Gastrocnemius medialis (tissue), 4 donors: ENCODE results near the gene SBSN. TPM values are rescaled to one million over a fixed set of nuclear protein-coding genes. Genes with fewer than 3 reads are reported as not detected.

ENCODE experiments used
- ATAC-seq, 2 donors: fragments of 150-250 bp; one replicate each; pipeline ENCODE4 v1.9.1; 2016
- DNase-seq, 2 donors: peaks; one replicate each; pipeline ENCODE4 v3.0.0-alpha.2; 2019
- H3K27ac ChIP-seq, 4 donors: fragments of 200-600 bp; sonication (generic); 1 replicate in 1 of 4; 2 replicates in 3 of 4; pipeline ENCODE4 v1.5.1; 2016 to 2018; ENCODE audit warnings: mild to moderate bottlenecking in 2 of 4, moderate library complexity in 1 of 4
- H3K27me3 ChIP-seq, 3 donors: fragments of 200-600 bp; sonication (generic) in 2 of 3; 1 replicate in 1 of 3; 2 replicates in 2 of 3; pipeline versions ENCODE4 v1.5.1 to v1.6.0; 2016 to 2019; ENCODE audit warnings: mild to moderate bottlenecking in 1 of 3, moderate library complexity in 1 of 3
- H3K36me3 ChIP-seq, 2 donors: fragments of 200-600 bp; sonication (generic) in 1 of 2; one replicate each; pipeline ENCODE4 v1.5.1; 2017 to 2018
- H3K4me1 ChIP-seq, 2 donors: fragments of 200-600 bp; sonication (generic) in 1 of 2; one replicate each; pipeline ENCODE4 v1.5.1; 2016 to 2017; ENCODE audit warnings: mild to moderate bottlenecking in 2 of 2
- H3K4me3 ChIP-seq, 4 donors: fragments of 200-600 bp; sonication (generic) in 3 of 4; 1 replicate in 1 of 4; 2 replicates in 3 of 4; pipeline ENCODE4 v1.5.1; 2016 to 2019; ENCODE audit warnings: mild to moderate bottlenecking in 2 of 4
- H3K9me3 ChIP-seq, 3 donors: fragments of 200-600 bp; sonication (generic) in 2 of 3; 1 replicate in 1 of 3; 2 replicates in 2 of 3; pipeline ENCODE4 v1.5.1; 2016 to 2019
- CTCF ChIP-seq, 5 experiments: fragments of 450-650 bp in 3 of 5; fragments of 200-600 bp in 2 of 5; sonication (generic) in 2 of 5; IDR thresholded peaks in 4 of 5; conservative IDR thresholded peaks in 1 of 5; 1 replicate in 4 of 5; 2 replicates in 1 of 5; pipeline ENCODE4 v1.5.1; 2016 to 2019; ENCODE audit warnings: antibody characterized with exemption in 5 of 5, mild to moderate bottlenecking in 3 of 5, moderate library complexity in 3 of 5
- POLR2A ChIP-seq, 2 donors: fragments of 450-650 bp; IDR thresholded peaks; one replicate each; pipeline ENCODE4 v1.6.1; 2017; ENCODE audit warnings: antibody characterized with exemption in 2 of 2, mild to moderate bottlenecking in 2 of 2, moderate library complexity in 2 of 2
- in situ Hi-C, 4 donors: fragments of 200-750 bp; cut with MboI; loops; one replicate each; pipeline versions ENCODE4 v1.15.0 to v1.8.0; 2017; ENCODE audit warnings: low sequenced_read_pairs in 4 of 4
- intact Hi-C: fragments of 100-400 bp; cut with DNase I; formaldehyde crosslinking; loops from one replicate; pipeline ENCODE4 v1.15.1; 2023; ENCODE audit warnings: low total_unique reads
- total RNA-seq, 4 donors: library from RNA; depleted of rRNA; stranded (reverse); fragments of >200 nt; gene quantifications; one replicate each; pipeline versions ENCODE4 v1.1.0 to v1.2.3, GENCODE V29; 2016

The SBSN gene
- total RNA-seq, 4 donors from 2014 or later = not detected

GRCh38 chr19:35543280-35544109 is 15.4 kb upstream of the SBSN start:
- in situ Hi-C loops = loop anchor here in 2 of 4 donors (10.0 to 25.0 kb wide), 2 partner anchors 169 to 171 kb away; partner anchors contain the start of genes KMT2B (in 2 of the 2) and ZBTB32 (in 1 of the 2)

GRCh38 chr19:35542209-35542608 is 14.1 kb upstream of the SBSN start:
- Histone ChIP-seq H3K4me1 (peaks cover 18 to 21% of the 10 kb centered on the region in 2 donors), H3K27me3 (no peaks in the 10 kb centered on the region), H3K4me3 (no peak overlapping the region), H3K27ac (no peak overlapping the region), H3K36me3 (peaks cover 0 to 5% of the 10 kb centered on the region in 2 donors), H3K9me3 (no peaks in the 10 kb centered on the region)
- no peak for DNase-seq
- no peak for ATAC-seq
- TF ChIP-seq CTCF (IDR thresholded peaks at IDR 0.05 in 4 of 5, conservative IDR thresholded peaks at IDR 0.05 in 1 of 5) = no peak
- no peak for TF ChIP-seq POLR2A (IDR thresholded peaks at IDR 0.05)
- in situ Hi-C loops = loop anchor here in 2 of 4 donors (10.0 to 25.0 kb wide), 2 partner anchors 170 to 173 kb away; partner anchors contain the start of genes KMT2B (in 2 of the 2) and ZBTB32 (in 1 of the 2)
- intact Hi-C loops = no loop called here

More at GRCh38 chr19:35543280-35544109, 15.4 kb upstream of the SBSN start:
- Histone ChIP-seq H3K4me1 (peaks cover 18 to 21% of the 10 kb centered on the region in 2 donors), H3K36me3 (peaks cover 0 to 11% of the 10 kb centered on the region in 2 donors), H3K27ac (no peak overlapping the region), H3K9me3 (no peaks in the 10 kb centered on the region), H3K4me3 (no peak overlapping the region), H3K27me3 (no peaks in the 10 kb centered on the region)
- ATAC-seq (no peak), DNase-seq (no peak)
- intact Hi-C loops = loop anchor here (2.0 kb wide), 3 partner anchors 101 to 387 kb away; partner anchors contain the start of gene USF2
- TF ChIP-seq POLR2A (IDR thresholded peaks at IDR 0.05) (no peak), CTCF (IDR thresholded peaks at IDR 0.05 in 4 of 5, conservative IDR thresholded peaks at IDR 0.05 in 1 of 5) (no peak)

GRCh38 chr19:35540356-35540927 is 12.3 kb upstream of the SBSN start:
- intact Hi-C loops (no loop called here), in situ Hi-C loops (loop anchor here in 2 of 4 donors (10.0 to 25.0 kb wide), 2 partner anchors 172 to 174 kb away; partner anchors contain the start of genes KMT2B (in 2 of the 2) and ZBTB32 (in 1 of the 2))
- DNase-seq (no peak), ATAC-seq (no peak)
- H3K4me3 ChIP-seq = no peak overlapping the region
- peaks cover 0 to 5% (median 1%) of the 10 kb centered on the region in 3 donors for H3K27me3 ChIP-seq
- no peaks in the 10 kb centered on the region for H3K36me3 ChIP-seq
- no peaks in the 10 kb centered on the region for H3K9me3 ChIP-seq
- no peak for TF ChIP-seq POLR2A (IDR thresholded peaks at IDR 0.05)
- TF ChIP-seq CTCF (IDR thresholded peaks at IDR 0.05 in 4 of 5, conservative IDR thresholded peaks at IDR 0.05 in 1 of 5) = no peak
- no peak overlapping the region for H3K27ac ChIP-seq
- H3K4me1 ChIP-seq = peaks cover 8 to 9% of the 10 kb centered on the region in 2 donors

GRCh38 chr19:35539850-35540249 is 11.7 kb upstream of the SBSN start:
- Histone ChIP-seq H3K27me3 (peaks cover 3 to 7% (median 5%) of the 10 kb centered on the region in 3 donors), H3K9me3 (no peaks in the 10 kb centered on the region), H3K27ac (no peak overlapping the region), H3K36me3 (no peaks in the 10 kb centered on the region), H3K4me1 (peaks cover 7 to 8% of the 10 kb centered on the region in 2 donors), H3K4me3 (no peak overlapping the region)
- TF ChIP-seq CTCF (IDR thresholded peaks at IDR 0.05 in 4 of 5, conservative IDR thresholded peaks at IDR 0.05 in 1 of 5) = no peak
- no peak for TF ChIP-seq POLR2A (IDR thresholded peaks at IDR 0.05)
- intact Hi-C loops (no loop called here), in situ Hi-C loops (loop anchor here in 2 of 4 donors (10.0 to 25.0 kb wide), 2 partner anchors 172 to 175 kb away; partner anchors contain the start of genes KMT2B (in 2 of the 2) and ZBTB32 (in 1 of the 2))
- DNase-seq (no peak), ATAC-seq (no peak)
